ENCODE results near the gene NLGN4X.

The NLGN4X gene

DNA sequence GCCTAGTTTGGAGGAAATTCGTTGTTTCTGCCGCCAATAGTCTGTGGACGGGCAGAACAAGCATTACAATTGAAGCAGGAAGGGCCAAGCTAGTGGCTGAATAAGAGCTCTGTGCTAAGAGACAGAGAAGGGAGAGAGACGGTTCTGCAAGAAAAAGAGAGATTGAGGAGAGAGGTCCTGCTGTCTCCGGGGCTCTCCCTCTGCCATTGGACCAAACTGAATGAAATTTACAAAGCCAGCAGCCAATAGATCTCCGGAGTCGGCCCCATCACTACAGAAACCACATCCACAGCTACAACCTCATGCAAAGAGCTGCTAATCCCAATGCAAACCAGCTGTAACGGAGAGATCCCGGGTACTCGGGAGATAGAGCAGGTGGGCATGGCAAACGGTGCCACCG is at the start of gene NLGN4X:
NLGN4X (minus strand) TSS at position 148 of the 400 bp plus-strand sequence. CDS start 77,401 bp downstream, outside the sequence.
- no peak for DNase-seq (ENCODE audit: extremely low read depth, low read depth)
- TF ChIP-seq CTCF (IDR thresholded peaks at IDR 0.05; ENCODE audit: low read depth, low read length), result no peak

GRCh38 chrX:6266041-6266440 is 37.4 kb upstream of the NLGN4X start:
- no peak for DNase-seq (ENCODE audit: extremely low read depth, low read depth)
- no peak for TF ChIP-seq CTCF (IDR thresholded peaks at IDR 0.05; ENCODE audit: low read depth, low read length)

DNA sequence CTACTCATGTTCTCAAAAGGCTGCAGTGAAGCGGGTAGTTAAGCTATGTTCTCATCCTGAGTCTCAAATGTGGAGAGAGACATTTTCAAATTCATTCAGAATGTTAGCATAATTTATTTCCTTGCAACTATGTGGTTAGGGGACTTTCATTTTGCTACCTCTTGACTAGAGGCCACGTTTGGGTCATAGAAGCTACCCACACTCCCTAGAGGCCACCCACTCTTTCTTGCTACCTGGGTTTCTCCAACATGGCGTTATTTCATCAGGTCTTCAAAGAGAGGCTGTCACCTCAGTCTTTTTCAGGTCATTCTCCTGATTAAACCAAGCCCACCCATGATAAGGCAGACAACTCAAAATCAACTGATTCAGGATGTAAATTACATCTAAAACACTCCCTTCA is 34.3 kb upstream of the NLGN4X start:
- no peak for DNase-seq (ENCODE audit: extremely low read depth, low read depth)
- TF ChIP-seq CTCF (IDR thresholded peaks at IDR 0.05; ENCODE audit: low read depth, low read length), result no peak

- no peak for DNase-seq (ENCODE audit: extremely low read depth, low read depth)
- no peak for TF ChIP-seq CTCF (IDR thresholded peaks at IDR 0.05; ENCODE audit: low read depth, low read length)
These were observed 28.4 kb upstream of the NLGN4X start for GRCh38 chrX:6257025-6257424.

DNA sequence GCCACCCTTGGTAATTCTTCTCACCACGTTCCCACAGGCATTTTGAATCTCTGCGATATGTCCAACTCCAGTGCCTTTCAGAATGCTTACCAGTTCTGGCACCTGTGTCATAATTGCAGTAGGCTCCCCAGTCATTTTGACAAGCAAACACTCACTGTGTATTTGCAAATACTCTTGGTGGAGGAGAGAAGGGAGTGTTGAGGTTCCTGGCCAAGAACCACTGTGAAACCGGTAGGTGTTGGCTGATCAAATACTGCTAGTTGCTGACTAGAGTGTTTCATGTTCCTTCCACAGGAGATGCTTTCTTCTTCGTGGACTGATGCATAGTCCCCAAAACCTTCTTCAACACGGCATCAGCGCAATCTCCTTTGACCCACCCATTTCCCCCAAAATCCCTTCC is 16.0 kb upstream of the NLGN4X start:
- TF ChIP-seq CTCF (IDR thresholded peaks at IDR 0.05; ENCODE audit: low read depth, low read length), result no peak
- DNase-seq (ENCODE audit: extremely low read depth, low read depth), result no peak

DNA sequence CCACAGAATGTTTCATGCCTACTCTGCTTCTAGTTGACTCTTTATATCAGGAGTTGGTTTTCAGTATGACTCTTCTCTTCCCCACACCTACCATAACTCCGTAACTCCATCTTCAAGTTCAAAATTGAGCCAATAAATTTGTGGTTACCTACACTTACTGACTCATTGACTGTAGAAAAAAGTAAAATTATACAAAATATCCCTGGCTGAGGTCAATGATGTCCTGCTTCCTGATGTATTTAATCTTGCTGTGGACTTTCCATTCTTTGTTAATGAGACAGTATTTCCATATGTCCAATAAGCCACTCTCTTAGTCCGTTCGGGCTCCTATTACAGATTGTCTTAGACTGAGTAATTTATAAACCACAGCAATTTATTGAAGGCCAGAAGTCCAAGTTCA is 9.9 kb upstream of the NLGN4X start:
- TF ChIP-seq CTCF (IDR thresholded peaks at IDR 0.05; ENCODE audit: low read depth, low read length), result no peak
- DNase-seq (ENCODE audit: extremely low read depth, low read depth), result no peak

DNA sequence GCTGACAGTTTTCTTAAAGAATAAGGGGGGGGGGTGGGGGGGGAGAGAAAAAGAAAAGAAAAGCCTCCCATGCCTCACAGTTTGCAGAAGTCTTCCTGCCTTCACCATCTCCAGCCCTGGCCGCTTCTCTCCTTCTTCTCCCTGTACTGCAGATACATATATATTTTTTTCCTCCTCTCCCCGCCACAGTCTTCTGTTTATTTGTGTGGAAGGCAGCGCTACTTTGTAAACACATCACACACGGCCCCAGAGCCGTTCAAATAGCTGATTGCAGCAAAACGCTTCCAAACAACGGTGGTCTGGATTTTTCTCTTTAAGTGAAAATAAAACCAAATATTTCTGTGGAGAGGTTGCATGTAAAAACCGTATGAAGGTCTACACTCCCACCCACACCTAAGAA is 732 bp downstream of the NLGN4X start:
- no peak for TF ChIP-seq CTCF (IDR thresholded peaks at IDR 0.05; ENCODE audit: low read depth, low read length)
- no peak for DNase-seq (ENCODE audit: extremely low read depth, low read depth)
